ENCODE data around the gene ST3GAL6.
A peak's percentile ranks its signal among the peaks of the same experiment; 100 is the strongest.

The ST3GAL6 gene

GRCh38 chr3:98745718-98746117 lies 17.4 kb upstream of the ST3GAL6 start:
- no peak overlapping the region for H3K4me3 ChIP-seq (ENCODE audit: low read depth, low read length)
- ChIA-PET POLR2A (no interaction called here), CTCF (no interaction called here)

GRCh38 chr3:98746122-98746521 lies 17.0 kb upstream of the ST3GAL6 start:
- ChIA-PET POLR2A (no interaction called here), CTCF (no interaction called here)
- TF ChIP-seq ZNF24 (tag by site-specific recombination; IDR thresholded peaks at IDR 0.05) (no peak), ZNF585B (tag by site-specific recombination; IDR thresholded peaks at IDR 0.05) (no peak), ZNF692 (tag by site-specific recombination; IDR thresholded peaks at IDR 0.05) (no peak), ZNF792 (tag by site-specific recombination; IDR thresholded peaks at IDR 0.05) (no peak), ZNF571 (tag by site-specific recombination; IDR thresholded peaks at IDR 0.05) (no peak), ZNF596 (tag by site-specific recombination; IDR thresholded peaks at IDR 0.05) (no peak), PATZ1 (tag by site-specific recombination; IDR thresholded peaks at IDR 0.05) (no peak), ZNF521 (tag by site-specific recombination; IDR thresholded peaks at IDR 0.05) (no peak), ZBTB17 (tag by site-specific recombination; IDR thresholded peaks at IDR 0.05) (no peak), EGR2 (tag by site-specific recombination; IDR thresholded peaks at IDR 0.05; ENCODE audit: low read depth) (no peak), ZNF394 (tag by site-specific recombination; IDR thresholded peaks at IDR 0.05; ENCODE audit: borderline replicate concordance) (no peak)
- TF ChIP-seq, protein P1, sequence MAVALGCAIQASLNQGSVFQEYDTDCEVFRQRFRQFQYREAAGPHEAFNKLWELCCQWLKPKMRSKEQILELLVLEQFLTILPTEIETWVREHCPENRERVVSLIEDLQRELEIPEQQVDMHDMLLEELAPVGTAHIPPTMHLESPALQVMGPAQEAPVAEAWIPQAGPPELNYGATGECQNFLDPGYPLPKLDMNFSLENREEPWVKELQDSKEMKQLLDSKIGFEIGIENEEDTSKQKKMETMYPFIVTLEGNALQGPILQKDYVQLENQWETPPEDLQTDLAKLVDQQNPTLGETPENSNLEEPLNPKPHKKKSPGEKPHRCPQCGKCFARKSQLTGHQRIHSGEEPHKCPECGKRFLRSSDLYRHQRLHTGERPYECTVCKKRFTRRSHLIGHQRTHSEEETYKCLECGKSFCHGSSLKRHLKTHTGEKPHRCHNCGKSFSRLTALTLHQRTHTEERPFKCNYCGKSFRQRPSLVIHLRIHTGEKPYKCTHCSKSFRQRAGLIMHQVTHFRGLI (tag by site-specific recombination; IDR thresholded peaks at IDR 0.05) = no peak
- TF ChIP-seq, protein P2, sequence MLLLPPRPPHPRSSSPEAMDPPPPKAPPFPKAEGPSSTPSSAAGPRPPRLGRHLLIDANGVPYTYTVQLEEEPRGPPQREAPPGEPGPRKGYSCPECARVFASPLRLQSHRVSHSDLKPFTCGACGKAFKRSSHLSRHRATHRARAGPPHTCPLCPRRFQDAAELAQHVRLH (tag by site-specific recombination; IDR thresholded peaks at IDR 0.05) = no peak
- TF ChIP-seq, protein P3, sequence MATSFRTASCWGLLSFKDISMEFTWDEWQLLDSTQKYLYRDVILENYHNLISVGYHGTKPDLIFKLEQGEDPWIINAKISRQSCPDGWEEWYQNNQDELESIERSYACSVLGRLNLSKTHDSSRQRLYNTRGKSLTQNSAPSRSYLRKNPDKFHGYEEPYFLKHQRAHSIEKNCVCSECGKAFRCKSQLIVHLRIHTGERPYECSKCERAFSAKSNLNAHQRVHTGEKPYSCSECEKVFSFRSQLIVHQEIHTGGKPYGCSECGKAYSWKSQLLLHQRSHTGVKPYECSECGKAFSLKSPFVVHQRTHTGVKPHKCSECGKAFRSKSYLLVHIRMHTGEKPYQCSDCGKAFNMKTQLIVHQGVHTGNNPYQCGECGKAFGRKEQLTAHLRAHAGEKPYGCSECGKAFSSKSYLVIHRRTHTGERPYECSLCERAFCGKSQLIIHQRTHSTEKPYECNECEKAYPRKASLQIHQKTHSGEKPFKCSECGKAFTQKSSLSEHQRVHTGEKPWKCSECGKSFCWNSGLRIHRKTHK (tag by site-specific recombination; IDR thresholded peaks at IDR 0.05) = no peak
- no peaks in the 10 kb centered on the region for H3K9me3 ChIP-seq (ENCODE audit: control insufficient read depth, insufficient read depth, low read depth, low read length)
- 0 out of 2 replicates have a peak, but pooled peaks cover 4% of the 10 kb centered on the region for H3K4me1 ChIP-seq (ENCODE audit: control insufficient read depth, insufficient read depth, low read length)
- H3K36me3 ChIP-seq (ENCODE audit: control insufficient read depth in 2 of 2, insufficient read depth in 1 of 2, low read length in 2 of 2) = no peaks in the 10 kb centered on the region
- H3K4me3 ChIP-seq (ENCODE audit: low read depth, low read length) = no peak overlapping the region
- no peak overlapping the region for H3K27ac ChIP-seq (ENCODE audit: extremely low read depth, low read depth, low read length)

More at GRCh38 chr3:98745718-98746117, 17.4 kb upstream of the ST3GAL6 start:
- Histone ChIP-seq H3K36me3 (ENCODE audit: control insufficient read depth in 2 of 2, insufficient read depth in 1 of 2, low read length in 2 of 2) (no peaks in the 10 kb centered on the region), H3K27ac (ENCODE audit: extremely low read depth, low read depth, low read length) (no peak overlapping the region), H3K9me3 (ENCODE audit: control insufficient read depth, insufficient read depth, low read depth, low read length) (no peaks in the 10 kb centered on the region), H3K4me1 (ENCODE audit: control insufficient read depth, insufficient read depth, low read length) (0 out of 2 replicates have a peak, but pooled peaks cover 4% of the 10 kb centered on the region)
- TF ChIP-seq SP7 (tag by site-specific recombination; IDR thresholded peaks at IDR 0.05) (no peak), ZNF624 (tag by site-specific recombination; IDR thresholded peaks at IDR 0.05) (no peak), ZBTB17 (tag by site-specific recombination; IDR thresholded peaks at IDR 0.05) (peak; percentile 29; the same call in 1 of the 2 replicates)

All from HEK293 (cell line).